WTC11 (cell line): ENCODE data around the gene PGRMC2. TPM values are rescaled to one million over a fixed set of nuclear protein-coding genes. Genes with fewer than 3 reads are reported as not detected.

Experiments
- ATAC-seq: fragments of 200-7000 bp; cut with Tn5 transposase; 2 replicates; pipeline ENCODE4 v1.10.0; 2021; ENCODE audit warnings: mild to moderate bottlenecking, moderate library complexity
- CTCF ChIA-PET: fragments of 300-600 bp; sonication (Branson Sonifier 250); formaldehyde crosslinking; loops from one replicate; lab custom pipeline; 2021; ENCODE audit warnings: antibody characterized with exemption; lab: Charles Lee
- POLR2A ChIA-PET: fragments of 350-600 bp; sonication (Branson Sonifier 250); formaldehyde crosslinking; loops from one replicate; lab custom pipeline; 2021; ENCODE audit warnings: antibody characterized with exemption; lab: Charles Lee
- DNase-seq: peaks from one replicate; pipeline ENCODE4 v3.0.0; 2021; ENCODE audit warnings: low spot score
- H3K27ac Mint-ChIP-seq: 2 replicates; pipeline ENCODE4 v1.8.0; 2021; ENCODE audit warnings: mixed read lengths
- H3K27me3 Mint-ChIP-seq: 2 replicates; pipeline ENCODE4 v1.8.0; 2021; ENCODE audit warnings: low read depth, mild to moderate bottlenecking, moderate library complexity, mixed read lengths
- H3K36me3 Mint-ChIP-seq: 2 replicates; pipeline ENCODE4 v1.8.0; 2021; ENCODE audit warnings: mixed read lengths
- H3K4me1 Mint-ChIP-seq: 2 replicates; pipeline ENCODE4 v1.8.0; 2022; ENCODE audit warnings: mixed read lengths
- H3K4me3 Mint-ChIP-seq: 2 replicates; pipeline ENCODE4 v1.8.0; 2021; ENCODE audit warnings: mild to moderate bottlenecking, moderate library complexity, mixed read lengths
- H3K9me3 Mint-ChIP-seq: 2 replicates; pipeline ENCODE4 v1.8.0; 2021; ENCODE audit warnings: mixed read lengths
- ATF2 ChIP-seq: sonication (generic); formaldehyde crosslinking; IDR thresholded peaks from 2 replicates; pipeline ENCODE4 v1.8.1; 2022; ENCODE audit warnings: low read depth, missing genetic modification reagents, borderline replicate concordance
- ATF6 ChIP-seq: sonication (generic); formaldehyde crosslinking; IDR thresholded peaks from 2 replicates; pipeline ENCODE4 v1.8.1; 2023; ENCODE audit warnings: mild to moderate bottlenecking, missing genetic modification reagents
- CBFB ChIP-seq: sonication (generic); formaldehyde crosslinking; IDR thresholded peaks from 2 replicates; pipeline ENCODE4 v1.8.1; 2022; ENCODE audit warnings: mild to moderate bottlenecking, low read depth, missing genetic modification reagents
- CDX4 ChIP-seq: fragments of 250-450 bp; sonication (Bioruptor Pico); IDR thresholded peaks from 2 replicates; pipeline ENCODE4 v1.9.0; 2021; ENCODE audit warnings: moderate library complexity, mild to moderate bottlenecking, inconsistent platforms, borderline replicate concordance
- GTF2I ChIP-seq: fragments of 250-450 bp; sonication (Bioruptor Pico); conservative IDR thresholded peaks from 2 replicates; pipeline ENCODE4 v1.4.0; 2021; ENCODE audit warnings: mild to moderate bottlenecking
- MLX ChIP-seq: sonication (generic); formaldehyde crosslinking; IDR thresholded peaks from 2 replicates; pipeline ENCODE4 v1.8.1; 2023; ENCODE audit warnings: mild to moderate bottlenecking, missing genetic modification reagents, moderate library complexity
- NR1H2 ChIP-seq: sonication (generic); formaldehyde crosslinking; IDR thresholded peaks from 2 replicates; pipeline ENCODE4 v1.9.0; 2021; ENCODE audit warnings: mild to moderate bottlenecking, moderate library complexity, missing genetic modification reagents
- PRRX2 ChIP-seq: fragments of 250-450 bp; sonication (Bioruptor Pico); IDR thresholded peaks from 2 replicates; pipeline ENCODE4 v1.8.0; 2021; ENCODE audit warnings: mild to moderate bottlenecking
- RELA ChIP-seq: sonication (generic); formaldehyde crosslinking; IDR thresholded peaks from 2 replicates; pipeline ENCODE4 v1.8.1; 2022; ENCODE audit warnings: missing genetic modification reagents, mild to moderate bottlenecking, borderline replicate concordance
- TCF7 ChIP-seq: sonication (generic); formaldehyde crosslinking; IDR thresholded peaks from 2 replicates; pipeline ENCODE4 v1.8.0; 2022; ENCODE audit warnings: mild to moderate bottlenecking, low read depth, missing genetic modification reagents, moderate library complexity
- TEAD1 ChIP-seq: sonication (generic); formaldehyde crosslinking; IDR thresholded peaks from 2 replicates; pipeline ENCODE4 v1.8.0; 2022; ENCODE audit warnings: mild to moderate bottlenecking, missing genetic modification reagents
- TP53 ChIP-seq: sonication (generic); formaldehyde crosslinking; IDR thresholded peaks from 2 replicates; pipeline ENCODE4 v1.8.1; 2023; ENCODE audit warnings: mild to moderate bottlenecking, missing genetic modification reagents
- ZNF232 ChIP-seq: sonication (generic); formaldehyde crosslinking; IDR thresholded peaks from 2 replicates; pipeline ENCODE4 v1.8.0; 2022; ENCODE audit warnings: mild to moderate bottlenecking, missing genetic modification reagents
- ZNF263 ChIP-seq: sonication (generic); formaldehyde crosslinking; IDR thresholded peaks from 2 replicates; pipeline ENCODE4 v1.8.1; 2022; ENCODE audit warnings: low read depth, mild to moderate bottlenecking, moderate library complexity, missing genetic modification reagents
- ZNF671 ChIP-seq: fragments of 250-450 bp; sonication (Bioruptor Pico); IDR thresholded peaks from 2 replicates; pipeline ENCODE4 v1.8.0; 2021; ENCODE audit warnings: mild to moderate bottlenecking
- total RNA-seq: library from RNA; stranded (reverse); gene quantifications from 3 replicates; pipeline ENCODE4 v1.2.3, GENCODE V29; 2021
- TF ChIP-seq, protein P1 (sequence below): fragments of 250-450 bp; sonication (Bioruptor Pico); IDR thresholded peaks from 2 replicates; pipeline ENCODE4 v1.8.0; 2021; ENCODE audit warnings: mild to moderate bottlenecking
- TF ChIP-seq, protein P2 (sequence below): fragments of 250-450 bp; sonication (Bioruptor Pico); IDR thresholded peaks from 2 replicates; pipeline ENCODE4 v1.9.0; 2021; ENCODE audit warnings: mild to moderate bottlenecking
- TF ChIP-seq, protein P3 (sequence below): fragments of 200-600 bp; IDR thresholded peaks from 2 replicates; pipeline ENCODE4 v1.8.0; 2022; ENCODE audit warnings: antibody characterized with exemption
- TF ChIP-seq, protein P4 (sequence below): sonication (generic); formaldehyde crosslinking; IDR thresholded peaks from 2 replicates; pipeline ENCODE4 v1.8.1; 2022; ENCODE audit warnings: mild to moderate bottlenecking, moderate library complexity, missing genetic modification reagents

Gene PGRMC2
- total RNA-seq, 1 experiment from 2014 or later, result 68.2 TPM

DNA sequence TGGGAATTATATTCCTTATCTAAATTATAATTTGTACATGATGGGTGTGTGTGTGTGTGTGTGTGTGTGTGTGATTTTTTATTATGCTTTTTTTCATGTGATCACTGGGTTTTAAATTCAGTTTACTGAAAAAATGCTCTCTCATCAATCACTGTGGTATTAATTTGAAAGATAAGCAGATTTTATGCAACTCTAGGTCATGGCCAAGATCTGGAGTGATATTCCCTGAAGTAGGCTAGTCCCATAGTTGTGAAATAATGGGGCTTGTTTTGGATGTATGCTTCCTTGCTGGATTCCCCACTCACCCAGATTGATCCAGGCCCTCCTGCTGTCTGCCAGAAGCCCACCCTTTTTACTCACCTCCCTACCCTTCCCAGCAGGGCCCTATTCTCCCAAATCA is 22.0 kb upstream of the PGRMC2 start:
- Mint-ChIP-seq H3K4me3 (no peak overlapping the region), H3K36me3 (no peaks in the 10 kb centered on the region; the same call in 1 of the 2 replicates), H3K27me3 (no peaks in the 10 kb centered on the region), H3K9me3 (no peaks in the 10 kb centered on the region), H3K4me1 (peaks cover 25% of the 10 kb centered on the region), H3K27ac (no peak overlapping the region)
- DNase-seq (no peak), ATAC-seq (no peak)
- POLR2A ChIA-PET, result no interaction called here
- CTCF ChIA-PET, result no interaction called here
- TF ChIP-seq TCF7 (no peak), CDX4 (CRISPR knock-in tag) (no peak), ATF6 (no peak), NR1H2 (CRISPR knock-in tag) (no peak), RELA (CRISPR knock-in tag) (no peak), ZNF263 (no peak), ATF2 (CRISPR knock-in tag) (no peak), PRRX2 (CRISPR knock-in tag) (no peak), CBFB (no peak), TP53 (no peak), ZNF671 (no peak), TEAD1 (CRISPR knock-in tag) (no peak), GTF2I (CRISPR knock-in tag) (no peak)
- TF ChIP-seq, protein P1, sequence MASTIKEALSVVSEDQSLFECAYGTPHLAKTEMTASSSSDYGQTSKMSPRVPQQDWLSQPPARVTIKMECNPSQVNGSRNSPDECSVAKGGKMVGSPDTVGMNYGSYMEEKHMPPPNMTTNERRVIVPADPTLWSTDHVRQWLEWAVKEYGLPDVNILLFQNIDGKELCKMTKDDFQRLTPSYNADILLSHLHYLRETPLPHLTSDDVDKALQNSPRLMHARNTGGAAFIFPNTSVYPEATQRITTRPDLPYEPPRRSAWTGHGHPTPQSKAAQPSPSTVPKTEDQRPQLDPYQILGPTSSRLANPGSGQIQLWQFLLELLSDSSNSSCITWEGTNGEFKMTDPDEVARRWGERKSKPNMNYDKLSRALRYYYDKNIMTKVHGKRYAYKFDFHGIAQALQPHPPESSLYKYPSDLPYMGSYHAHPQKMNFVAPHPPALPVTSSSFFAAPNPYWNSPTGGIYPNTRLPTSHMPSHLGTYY (CRISPR knock-in tag), result no peak
- TF ChIP-seq, protein P2, sequence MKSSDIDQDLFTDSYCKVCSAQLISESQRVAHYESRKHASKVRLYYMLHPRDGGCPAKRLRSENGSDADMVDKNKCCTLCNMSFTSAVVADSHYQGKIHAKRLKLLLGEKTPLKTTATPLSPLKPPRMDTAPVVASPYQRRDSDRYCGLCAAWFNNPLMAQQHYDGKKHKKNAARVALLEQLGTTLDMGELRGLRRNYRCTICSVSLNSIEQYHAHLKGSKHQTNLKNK (CRISPR knock-in tag), result no peak
- TF ChIP-seq, protein P3, sequence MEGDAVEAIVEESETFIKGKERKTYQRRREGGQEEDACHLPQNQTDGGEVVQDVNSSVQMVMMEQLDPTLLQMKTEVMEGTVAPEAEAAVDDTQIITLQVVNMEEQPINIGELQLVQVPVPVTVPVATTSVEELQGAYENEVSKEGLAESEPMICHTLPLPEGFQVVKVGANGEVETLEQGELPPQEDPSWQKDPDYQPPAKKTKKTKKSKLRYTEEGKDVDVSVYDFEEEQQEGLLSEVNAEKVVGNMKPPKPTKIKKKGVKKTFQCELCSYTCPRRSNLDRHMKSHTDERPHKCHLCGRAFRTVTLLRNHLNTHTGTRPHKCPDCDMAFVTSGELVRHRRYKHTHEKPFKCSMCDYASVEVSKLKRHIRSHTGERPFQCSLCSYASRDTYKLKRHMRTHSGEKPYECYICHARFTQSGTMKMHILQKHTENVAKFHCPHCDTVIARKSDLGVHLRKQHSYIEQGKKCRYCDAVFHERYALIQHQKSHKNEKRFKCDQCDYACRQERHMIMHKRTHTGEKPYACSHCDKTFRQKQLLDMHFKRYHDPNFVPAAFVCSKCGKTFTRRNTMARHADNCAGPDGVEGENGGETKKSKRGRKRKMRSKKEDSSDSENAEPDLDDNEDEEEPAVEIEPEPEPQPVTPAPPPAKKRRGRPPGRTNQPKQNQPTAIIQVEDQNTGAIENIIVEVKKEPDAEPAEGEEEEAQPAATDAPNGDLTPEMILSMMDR, result no peak

GRCh38 chr4:128308986-128309385 is 21.4 kb upstream of the PGRMC2 start:
- Mint-ChIP-seq H3K27me3 (no peaks in the 10 kb centered on the region), H3K9me3 (no peaks in the 10 kb centered on the region), H3K4me3 (no peak overlapping the region), H3K4me1 (peaks cover 25% of the 10 kb centered on the region), H3K36me3 (no peaks in the 10 kb centered on the region; the same call in 1 of the 2 replicates), H3K27ac (no peak overlapping the region)
- ATAC-seq, result no peak
- DNase-seq, result no peak
- TF ChIP-seq, protein P4, sequence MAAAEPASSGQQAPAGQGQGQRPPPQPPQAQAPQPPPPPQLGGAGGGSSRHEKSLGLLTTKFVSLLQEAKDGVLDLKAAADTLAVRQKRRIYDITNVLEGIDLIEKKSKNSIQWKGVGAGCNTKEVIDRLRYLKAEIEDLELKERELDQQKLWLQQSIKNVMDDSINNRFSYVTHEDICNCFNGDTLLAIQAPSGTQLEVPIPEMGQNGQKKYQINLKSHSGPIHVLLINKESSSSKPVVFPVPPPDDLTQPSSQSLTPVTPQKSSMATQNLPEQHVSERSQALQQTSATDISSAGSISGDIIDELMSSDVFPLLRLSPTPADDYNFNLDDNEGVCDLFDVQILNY, result no peak
- TF ChIP-seq MLX (CRISPR knock-in tag) (no peak), TP53 (no peak), ZNF232 (no peak)
- ChIA-PET POLR2A (no interaction called here), CTCF (interaction anchor here (0.6 to 1.0 kb wide), 2 partner anchors 13 to 96 kb away, joined by 3 read pairs; no protein-coding TSS in a partner anchor)
